ENCODE results near the gene PRKN.

GRCh38 chr6:162140251-162140852 is 587.2 kb downstream of the PRKN start:
- TF ChIP-seq CTCF (IDR thresholded peaks at IDR 0.05; ENCODE audit: low read depth, low read length) (no peak), EZH2phosphoT487 (IDR thresholded peaks at IDR 0.05; ENCODE audit: low read depth) (no peak)

All from OCI-LY3 (cell line).